K562 (cell line): ENCODE results near the gene TACSTD2.

Source experiments
- CTCF ChIP-seq, 3 experiments: IDR thresholded peaks in 2 of 3; conservative IDR thresholded peaks in 1 of 3; 2 replicates each; pipeline ENCODE4 v1.5.1; 2011 to 2012; ENCODE audit warnings: low read length in 3 of 3, mild to moderate bottlenecking in 3 of 3, control low read depth in 2 of 3, improper control_type of control experiment in 1 of 3, inconsistent platforms in 1 of 3, low read depth in 1 of 3, mixed read lengths in 1 of 3, moderate library complexity in 1 of 3; ENCODE audit not compliant: insufficient read depth in 2 of 3
- HDAC2 ChIP-seq: fragments of 450-650 bp; IDR thresholded peaks from 2 replicates; pipeline ENCODE4 v1.6.1; 2016; ENCODE audit warnings: mild to moderate bottlenecking
- HIVEP1 ChIP-seq: fragments of 250-450 bp; sonication (Bioruptor Pico); IDR thresholded peaks from 2 replicates; pipeline ENCODE4 v1.4.0; 2020; ENCODE audit warnings: mild to moderate bottlenecking
- POLR2A ChIP-seq: fragments of 450-650 bp; conservative IDR thresholded peaks from 2 replicates; pipeline ENCODE4 v1.6.1; 2016
- RAD21 ChIP-seq, 2 experiments: fragments of 250-450 bp in 1 of 2; fragments of 450-650 bp in 1 of 2; sonication (Bioruptor Pico) in 1 of 2; formaldehyde crosslinking in 1 of 2; IDR thresholded peaks in 1 of 2; conservative IDR thresholded peaks in 1 of 2; 2 replicates each; pipeline versions ENCODE4 v1.4.0 to v1.8.0; 2020 to 2022; ENCODE audit warnings: mild to moderate bottlenecking in 2 of 2, moderate library complexity in 1 of 2
- RNF219 ChIP-seq: fragments of 250-450 bp; sonication (Bioruptor Pico); IDR thresholded peaks from 2 replicates; pipeline ENCODE4 v1.5.0; 2022; ENCODE audit warnings: mild to moderate bottlenecking
- SMARCC2 ChIP-seq: fragments of 450-650 bp; IDR thresholded peaks from 2 replicates; pipeline ENCODE4 v1.6.1; 2017; ENCODE audit warnings: antibody characterized with exemption, moderate library complexity, mild to moderate bottlenecking, low read depth
- ZHX1 ChIP-seq: fragments of 150-350 bp; conservative IDR thresholded peaks from 2 replicates; pipeline ENCODE4 v1.6.1; 2014; ENCODE audit warnings: low read length

- TF ChIP-seq ZHX1 (no peak), HIVEP1 (CRISPR knock-in tag) (no peak), RNF219 (CRISPR knock-in tag) (no peak), CTCF (IDR thresholded peaks at IDR 0.05 in 2 of 3, conservative IDR thresholded peaks at IDR 0.05 in 1 of 3; ENCODE audit: insufficient read depth in 2 of 3, low read depth in 1 of 3, low read length in 3 of 3) (no peak), HDAC2 (no peak), SMARCC2 (no peak), POLR2A (no peak), RAD21 (CRISPR knock-in tag; conservative IDR thresholded peaks at IDR 0.05 in 1 of 2, IDR thresholded peaks at IDR 0.05 in 1 of 2) (no peak)
Observed at GRCh38 chr1:58539553-58539952, 37.5 kb downstream of the TACSTD2 start.
